GM23338 (cell line): ENCODE measurements around the gene STAT5B. TPM values are rescaled to one million over a fixed set of nuclear protein-coding genes. Genes with fewer than 3 reads are reported as not detected.
A peak's percentile ranks its signal among the peaks of the same experiment; 100 is the strongest.

Experiments
- ATAC-seq: fragments of 200-7000 bp; cut with Tn5 transposase; 3 replicates; pipeline ENCODE4 v1.9.1; 2020
- DNase-seq: peaks from one replicate; pipeline ENCODE4 v3.0.0-alpha.2; 2015; ENCODE audit warnings: low spot score
- H2AFZ ChIP-seq: fragments of 200-600 bp; sonication (generic); 2 replicates; pipeline ENCODE4 v1.8.0; 2016; ENCODE audit warnings: antibody characterized with exemption, mild to moderate bottlenecking, moderate library complexity
- H3F3A ChIP-seq: fragments of 200-600 bp; sonication (generic); replicated peaks from 2 replicates; pipeline ENCODE4 v1.8.0; 2017; ENCODE audit warnings: antibody characterized with exemption, mixed run types, low read depth
- H3K27ac ChIP-seq: fragments of 200-600 bp; sonication (generic); 2 replicates; pipeline ENCODE4 v1.6.1; 2016; ENCODE audit warnings: low read depth
- H3K27me3 ChIP-seq: fragments of 200-600 bp; sonication (generic); 2 replicates; pipeline ENCODE4 v1.8.0; 2016; ENCODE audit warnings: mild to moderate bottlenecking, mixed run types, moderate library complexity; ENCODE audit not compliant: insufficient read depth
- H3K36me3 ChIP-seq: fragments of 200-600 bp; sonication (generic); 2 replicates; pipeline ENCODE4 v1.8.0; 2016; ENCODE audit warnings: mild to moderate bottlenecking; ENCODE audit not compliant: insufficient read depth
- H3K4me1 ChIP-seq: fragments of 200-600 bp; sonication (generic); 2 replicates; pipeline ENCODE4 v1.8.0; 2016; ENCODE audit warnings: mild to moderate bottlenecking, moderate library complexity; ENCODE audit not compliant: insufficient read depth
- H3K4me2 ChIP-seq: fragments of 200-600 bp; sonication (generic); 2 replicates; pipeline ENCODE4 v1.7.1; 2017; ENCODE audit warnings: mixed run types
- H3K4me3 ChIP-seq: fragments of 200-600 bp; sonication (generic); 2 replicates; pipeline ENCODE4 v1.6.1; 2016; ENCODE audit warnings: mixed run types
- H3K79me2 ChIP-seq: fragments of 200-600 bp; sonication (generic); replicated peaks from 2 replicates; pipeline ENCODE4 v1.8.0; 2017; ENCODE audit warnings: mild to moderate bottlenecking; ENCODE audit not compliant: insufficient read depth
- H3K9me2 ChIP-seq: fragments of 200-600 bp; sonication (generic); 2 replicates; pipeline ENCODE4 v1.8.0; 2017; ENCODE audit not compliant: insufficient read depth
- H4K20me1 ChIP-seq: fragments of 200-600 bp; sonication (generic); replicated peaks from 2 replicates; pipeline ENCODE4 v1.8.0; 2017; ENCODE audit warnings: mild to moderate bottlenecking; ENCODE audit not compliant: insufficient read depth
- H3K27ac Mint-ChIP-seq: 2 replicates; pipeline ENCODE4 v1.8.0; 2020; ENCODE audit warnings: inconsistent platforms, mild to moderate bottlenecking, moderate library complexity, mixed read lengths
- H3K27me3 Mint-ChIP-seq: 3 replicates; pipeline ENCODE4 v1.8.0; 2022; ENCODE audit warnings: low read depth, mild to moderate bottlenecking, moderate library complexity, mixed read lengths, inconsistent platforms; ENCODE audit not compliant: insufficient read depth, poor library complexity
- H3K36me3 Mint-ChIP-seq: 3 replicates; pipeline ENCODE4 v1.8.0; 2021; ENCODE audit warnings: low read depth, mild to moderate bottlenecking, inconsistent platforms, moderate library complexity, mixed read lengths
- H3K4me1 Mint-ChIP-seq: 3 replicates; pipeline ENCODE4 v1.8.0; 2020; ENCODE audit warnings: mild to moderate bottlenecking, inconsistent platforms, mixed read lengths
- H3K4me3 Mint-ChIP-seq: 3 replicates; pipeline ENCODE4 v1.8.0; 2021; ENCODE audit warnings: moderate library complexity, mild to moderate bottlenecking, inconsistent platforms, mixed read lengths
- H3K9me3 Mint-ChIP-seq: 3 replicates; pipeline ENCODE4 v1.8.0; 2020; ENCODE audit warnings: moderate library complexity, mild to moderate bottlenecking, inconsistent platforms, mixed read lengths
- CREB1 ChIP-seq: fragments of 250-450 bp; sonication (Bioruptor Pico); IDR thresholded peaks from 2 replicates; pipeline ENCODE4 v1.5.0; 2020; ENCODE audit warnings: low read depth, mild to moderate bottlenecking, moderate library complexity
- ETS1 ChIP-seq: IDR thresholded peaks from 2 replicates; pipeline ENCODE4 v1.6.1; 2016; ENCODE audit warnings: antibody characterized with exemption
- EZH2 ChIP-seq: fragments of 200-600 bp; sonication (generic); IDR thresholded peaks from one replicate; pipeline ENCODE4 v1.8.0; 2017; ENCODE audit warnings: antibody characterized with exemption, mild to moderate bottlenecking, low read depth; ENCODE audit not compliant: unreplicated experiment
- EZH2phosphoT487 ChIP-seq: fragments of 200-600 bp; sonication (generic); IDR thresholded peaks from one replicate; pipeline ENCODE4 v1.8.1; 2018; ENCODE audit warnings: antibody characterized with exemption; ENCODE audit not compliant: unreplicated experiment
- NANOG ChIP-seq: IDR thresholded peaks from 2 replicates; pipeline ENCODE4 v1.6.1; 2016; ENCODE audit warnings: antibody characterized with exemption, borderline replicate concordance
- REST ChIP-seq: IDR thresholded peaks from one replicate; pipeline ENCODE4 v1.6.1; 2018; ENCODE audit warnings: antibody characterized with exemption; ENCODE audit not compliant: unreplicated experiment
- STAT1 ChIP-seq: IDR thresholded peaks from one replicate; pipeline ENCODE4 v1.6.1; 2016; ENCODE audit warnings: antibody characterized with exemption; ENCODE audit not compliant: unreplicated experiment
- ZNF114 ChIP-seq: fragments of 250-450 bp; sonication (Bioruptor Pico); IDR thresholded peaks from 2 replicates; pipeline ENCODE4 v1.5.0; 2020; ENCODE audit warnings: mild to moderate bottlenecking, moderate library complexity
- ZNF462 ChIP-seq: fragments of 250-450 bp; sonication (Bioruptor Pico); IDR thresholded peaks from 2 replicates; pipeline ENCODE4 v1.5.0; 2020; ENCODE audit warnings: mild to moderate bottlenecking, moderate library complexity
- polyA plus RNA-seq: library from polyadenylated mRNA; unstranded; fragments of >200 nt; fragmentation: Nextera tagmentation; extraction: Ambion mirVana; gene quantifications from 2 replicates; pipeline ENCODE4 v1.2.1, GENCODE V29; 2016
- total RNA-seq: library from RNA; depleted of rRNA; stranded (reverse); fragments of >200 nt; shearing (Covaris generic); gene quantifications from 2 replicates; pipeline ENCODE4 v1.2.3, GENCODE V29; 2014

Gene STAT5B
- total and polyA plus RNA-seq, 2 experiments from 2014 or later = 13.9 to 60.5 TPM

GRCh38 chr17:42279776-42280630 is 3.8 kb upstream of the STAT5B start:
- H3K27me3 Mint-ChIP-seq = peaks cover 18% of the 10 kb centered on the region
- H3K4me1 ChIP-seq = peaks cover 11% of the 10 kb centered on the region
- peaks cover 3% of the 10 kb centered on the region; the same call in 1 of the 2 replicates for H3K79me2 ChIP-seq
- no peaks in the 10 kb centered on the region for H3K36me3 ChIP-seq
- no peak overlapping the region for H3K27ac ChIP-seq
- no peak overlapping the region for H3K27ac Mint-ChIP-seq
- no peak overlapping the region for H3K4me3 ChIP-seq
- H3K27me3 ChIP-seq = peaks cover 11% of the 10 kb centered on the region
- H3K9me2 ChIP-seq = no peaks in the 10 kb centered on the region
- no peaks in the 10 kb centered on the region for H3K36me3 Mint-ChIP-seq
- TF ChIP-seq EZH2 = no peak
- no peak for TF ChIP-seq STAT1
- no peak for TF ChIP-seq REST
- TF ChIP-seq NANOG = no peak
- no peak for TF ChIP-seq ZNF114 (CRISPR knock-in tag)
- DNase-seq = no peak
- no peak overlapping the region for H3K4me3 Mint-ChIP-seq
- H3K4me1 Mint-ChIP-seq = peaks cover 25% of the 10 kb centered on the region
- no peak overlapping the region for H3K4me2 ChIP-seq
- H2AFZ ChIP-seq = no peak overlapping the region
- no peaks in the 10 kb centered on the region; the same call in 2 of the 3 replicates for H3K9me3 Mint-ChIP-seq
- H3F3A ChIP-seq = peaks cover 12% of the 10 kb centered on the region; the same call in 1 of the 2 replicates
- no peaks in the 10 kb centered on the region for H4K20me1 ChIP-seq
- no peak for ATAC-seq

GRCh38 chr17:42277342-42277712 is 1.1 kb upstream of the STAT5B start:
- peak overlapping the region; percentile 97 for H3K4me2 ChIP-seq
- Mint-ChIP-seq H3K9me3 (no peaks in the 10 kb centered on the region; the same call in 2 of the 3 replicates), H3K36me3 (no peaks in the 10 kb centered on the region), H3K4me3 (peak overlapping the region; percentile 72), H3K27me3 (peaks cover 12% of the 10 kb centered on the region), H3K27ac (no peak overlapping the region), H3K4me1 (peaks cover 37% of the 10 kb centered on the region)
- H3F3A ChIP-seq = peaks cover 12% of the 10 kb centered on the region; the same call in 1 of the 2 replicates
- H4K20me1 ChIP-seq = no peaks in the 10 kb centered on the region
- ATAC-seq = no peak; the same call in 2 of the 3 replicates
- no peak for DNase-seq
- H3K4me1 ChIP-seq = peaks cover 36% of the 10 kb centered on the region
- no peaks in the 10 kb centered on the region for H3K9me2 ChIP-seq
- H2AFZ ChIP-seq = peak overlapping the region; percentile 95
- peaks cover 30% of the 10 kb centered on the region for H3K79me2 ChIP-seq
- peak overlapping the region; percentile 87; the same call in 1 of the 2 replicates for H3K4me3 ChIP-seq
- no peaks in the 10 kb centered on the region for H3K36me3 ChIP-seq
- H3K27me3 ChIP-seq = peaks cover 11% of the 10 kb centered on the region
- no peak overlapping the region for H3K27ac ChIP-seq
- no peak for TF ChIP-seq CREB1 (CRISPR knock-in tag)
- TF ChIP-seq NANOG = no peak
- TF ChIP-seq ETS1 = no peak
- no peak for TF ChIP-seq ZNF462 (CRISPR knock-in tag)
- TF ChIP-seq EZH2phosphoT487 = no peak
